Panc1 (cell line): ENCODE results near the gene TTLL10.

ENCODE experiments used
- CTCF ChIP-seq: fragments of 450-650 bp; IDR thresholded peaks from 2 replicates; pipeline ENCODE4 v1.5.1; 2017; ENCODE audit warnings: mild to moderate bottlenecking
- REST ChIP-seq, 2 experiments: IDR thresholded peaks; 2 replicates each; pipeline ENCODE4 v1.6.1; 2011 to 2012; ENCODE audit warnings: low read depth in 2 of 2, control low read depth in 1 of 2, low read length in 1 of 2, mild to moderate bottlenecking in 1 of 2, moderate library complexity in 1 of 2; ENCODE audit not compliant: insufficient read depth in 1 of 2
- SIN3A ChIP-seq: IDR thresholded peaks from 2 replicates; pipeline ENCODE4 v1.6.1; 2012; ENCODE audit warnings: low read depth, mild to moderate bottlenecking, low read length, moderate library complexity, borderline replicate concordance; ENCODE audit not compliant: insufficient read depth
- TCF7L2 ChIP-seq: IDR thresholded peaks from 2 replicates; pipeline ENCODE4 v1.6.1; 2011; ENCODE audit warnings: mild to moderate bottlenecking, low read depth, low read length, inconsistent platforms

GRCh38 chr1:1246577-1247340 is 73.1 kb downstream of the TTLL10 start, which contains the start of gene C1QTNF12:
- TF ChIP-seq CTCF (no peak; the same call in 1 of the 2 replicates), SIN3A (no peak), REST (IDR thresholded peaks at IDR 0.05; ENCODE audit: insufficient read depth in 1 of 2, low read depth in 2 of 2, low read length in 1 of 2) (no peak), TCF7L2 (no peak)
